ENCODE results near the gene AEBP2. TPM values are rescaled to one million over a fixed set of nuclear protein-coding genes. Genes with fewer than 3 reads are reported as not detected.
A peak's percentile ranks its signal among the peaks of the same experiment; 100 is the strongest.

AEBP2 gene
- total and polyA plus RNA-seq, 9 of the 15 experiments (the other 6 are each of a cell fraction or from before 2014, with no cell fraction given), result 5.7 to 43.7 (median 10.3) TPM

- TF ChIP-seq TEAD4 (IDR thresholded peaks at IDR 0.05; ENCODE audit: low read length), result no peak
- TF ChIP-seq TEAD4 (CRISPR knock-in tag; IDR thresholded peaks at IDR 0.05; ENCODE audit: borderline replicate concordance), result no peak
- TF ChIP-seq ZBTB43 (CRISPR knock-in tag; IDR thresholded peaks at IDR 0.05), result no peak
- no peak for TF ChIP-seq CREB3 (tag; conservative IDR thresholded peaks at IDR 0.05; ENCODE audit: low read depth)
- no peak for TF ChIP-seq STAT5B (CRISPR knock-in tag; IDR thresholded peaks at IDR 0.05)
- peak in 1 of 2 experiments; percentile 12; a peak in 1 of 4 replicates for TF ChIP-seq SIN3A (IDR thresholded peaks at IDR 0.05; ENCODE audit: borderline replicate concordance in 2 of 2, control insufficient read depth in 1 of 2, low read depth in 2 of 2, low read length in 2 of 2)
- TF ChIP-seq SMARCE1 (IDR thresholded peaks at IDR 0.05), result no peak
- no peak for TF ChIP-seq ARID1B (IDR thresholded peaks at IDR 0.05)
- no peak for TF ChIP-seq ZNF696 (CRISPR knock-in tag; conservative IDR thresholded peaks at IDR 0.05)
- no peak for TF ChIP-seq ZKSCAN8 (CRISPR knock-in tag; IDR thresholded peaks at IDR 0.05)
- no peak for TF ChIP-seq FOXA1 (IDR thresholded peaks at IDR 0.05; ENCODE audit: borderline replicate concordance)
- no peak for TF ChIP-seq CREB3L1 (IDR thresholded peaks at IDR 0.05; ENCODE audit: borderline replicate concordance, low read depth)
- TF ChIP-seq EP400 (IDR thresholded peaks at IDR 0.05), result peak; percentile 70; the same call in 1 of the 2 replicates
- no peak for TF ChIP-seq ZBTB17 (CRISPR knock-in tag; IDR thresholded peaks at IDR 0.05)
- no peak for TF ChIP-seq UBTF (IDR thresholded peaks at IDR 0.05; ENCODE audit: borderline replicate concordance in 1 of 2, low read depth in 2 of 2, low read length in 2 of 2)
- TF ChIP-seq HDAC2 (IDR thresholded peaks at IDR 0.05), result no peak; the same call in 1 of the 2 replicates
- TF ChIP-seq GABPA (tag; conservative IDR thresholded peaks at IDR 0.05; ENCODE audit: low read depth), result no peak
- TF ChIP-seq EWSR1 (IDR thresholded peaks at IDR 0.05; ENCODE audit: borderline replicate concordance, low read depth, partially characterized antibody), result no peak
- peak; percentile 59 for TF ChIP-seq TAF1 (IDR thresholded peaks at IDR 0.05; ENCODE audit: control insufficient read depth, extremely low read depth, insufficient read depth, low read length, severe bottlenecking)
Observed at GRCh38 chr12:19439059-19440018, at the start of gene AEBP2 (continued).

Data from K562 (cell line).